HepG2 (cell line): ENCODE results near the gene TMEM62. TPM values are rescaled to one million over a fixed set of nuclear protein-coding genes. Genes with fewer than 3 reads are reported as not detected.

Source experiments
- ARHGAP35 ChIP-seq: sonication (generic); formaldehyde crosslinking; IDR thresholded peaks from 2 replicates; pipeline ENCODE4 v1.9.0; 2022; ENCODE audit warnings: mild to moderate bottlenecking, inconsistent platforms, moderate library complexity, missing genetic modification reagents, borderline replicate concordance
- CREB1 ChIP-seq, 2 experiments: fragments of 450-650 bp in 1 of 2; IDR thresholded peaks; 2 replicates each; pipeline ENCODE4 v1.6.1; 2016 to 2017; ENCODE audit warnings: control low read depth in 1 of 2, mild to moderate bottlenecking in 1 of 2, missing compliant biosample characterization in 1 of 2, missing genetic modification characterization in 1 of 2
- DMAP1 ChIP-seq: IDR thresholded peaks from 2 replicates; pipeline ENCODE4 v1.6.1; 2016
- ETV5 ChIP-seq: IDR thresholded peaks from 2 replicates; pipeline ENCODE4 v1.6.1; 2018; ENCODE audit warnings: missing biosample characterization, missing genetic modification reagents, inconsistent platforms, borderline replicate concordance
- GATAD1 ChIP-seq: IDR thresholded peaks from 2 replicates; pipeline ENCODE4 v1.6.1; 2016; ENCODE audit warnings: missing genetic modification reagents, missing compliant biosample characterization
- GFI1 ChIP-seq: sonication (generic); formaldehyde crosslinking; IDR thresholded peaks from 2 replicates; pipeline ENCODE4 v1.5.0; 2020; ENCODE audit warnings: missing genetic modification reagents, mild to moderate bottlenecking, borderline replicate concordance
- KDM5B ChIP-seq: sonication (generic); formaldehyde crosslinking; IDR thresholded peaks from 2 replicates; pipeline ENCODE4 v1.4.0; 2020; ENCODE audit warnings: missing genetic modification reagents, mild to moderate bottlenecking, borderline replicate concordance
- MAFK ChIP-seq, 2 experiments: IDR thresholded peaks in 1 of 2; conservative IDR thresholded peaks in 1 of 2; 2 replicates each; pipeline ENCODE4 v1.6.1; 2011; ENCODE audit warnings: improper control_type of control experiment in 2 of 2, low read length in 2 of 2
- MYC ChIP-seq: sonication (generic); formaldehyde crosslinking; IDR thresholded peaks from 2 replicates; pipeline ENCODE4 v1.9.0; 2021; ENCODE audit warnings: missing genetic modification reagents, borderline replicate concordance
- NFIB ChIP-seq: sonication (generic); formaldehyde crosslinking; IDR thresholded peaks from 2 replicates; pipeline ENCODE4 v1.9.0; 2021; ENCODE audit warnings: missing genetic modification reagents, mild to moderate bottlenecking, borderline replicate concordance
- NFIC ChIP-seq: IDR thresholded peaks from 2 replicates; pipeline ENCODE4 v1.6.1; 2012; ENCODE audit warnings: mild to moderate bottlenecking, low read length, inconsistent platforms
- RFX3 ChIP-seq: IDR thresholded peaks from 2 replicates; pipeline ENCODE4 v1.6.1; 2016; ENCODE audit warnings: missing biosample characterization, missing genetic modification reagents
- SRSF1 ChIP-seq: fragments of 200-400 bp; formaldehyde crosslinking; optimal IDR thresholded peaks from 2 replicates; pipeline ENCODE3; 2017; ENCODE audit warnings: mild to moderate bottlenecking, low read depth, low read length, moderate library complexity
- TSC22D2 ChIP-seq: sonication (generic); formaldehyde crosslinking; IDR thresholded peaks from 2 replicates; pipeline ENCODE4 v1.5.1; 2020; ENCODE audit warnings: missing genetic modification reagents, mild to moderate bottlenecking, borderline replicate concordance
- YEATS2 ChIP-seq: sonication (generic); formaldehyde crosslinking; IDR thresholded peaks from 2 replicates; pipeline ENCODE4 v1.4.0; 2020; ENCODE audit warnings: missing genetic modification reagents, borderline replicate concordance
- ZBTB7A ChIP-seq: sonication (generic); formaldehyde crosslinking; IDR thresholded peaks from 2 replicates; pipeline ENCODE4 v1.8.0; 2022; ENCODE audit warnings: mild to moderate bottlenecking, missing genetic modification reagents
- ZKSCAN8 ChIP-seq: IDR thresholded peaks from 2 replicates; pipeline ENCODE4 v1.6.1; 2016; ENCODE audit warnings: borderline replicate concordance, missing genetic modification reagents, missing compliant biosample characterization
- ZNF232 ChIP-seq: sonication (generic); formaldehyde crosslinking; IDR thresholded peaks from 2 replicates; pipeline ENCODE4 v1.4.0; 2020; ENCODE audit warnings: missing genetic modification reagents, borderline replicate concordance
- ZNF354B ChIP-seq: sonication (generic); formaldehyde crosslinking; IDR thresholded peaks from 2 replicates; pipeline ENCODE4 v1.8.0; 2022; ENCODE audit warnings: mild to moderate bottlenecking, missing genetic modification reagents
- ZNF564 ChIP-seq: sonication (generic); formaldehyde crosslinking; IDR thresholded peaks from 2 replicates; pipeline ENCODE4 v1.8.1; 2023; ENCODE audit warnings: mild to moderate bottlenecking, missing genetic modification reagents
- ZNF709 ChIP-seq: sonication (generic); formaldehyde crosslinking; IDR thresholded peaks from 2 replicates; pipeline ENCODE4 v1.5.0; 2020; ENCODE audit warnings: mild to moderate bottlenecking, missing genetic modification reagents
- ZNF761 ChIP-seq: sonication (generic); formaldehyde crosslinking; conservative IDR thresholded peaks from 2 replicates; pipeline ENCODE4 v1.4.0; 2020; ENCODE audit warnings: mild to moderate bottlenecking, missing genetic modification reagents
- ZNF780A ChIP-seq: sonication (generic); formaldehyde crosslinking; IDR thresholded peaks from 2 replicates; pipeline ENCODE4 v1.8.0; 2022; ENCODE audit warnings: mild to moderate bottlenecking, missing genetic modification reagents, moderate library complexity
- polyA plus RNA-seq, 8 experiments: library from polyadenylated mRNA; depleted of rRNA in 3 of 8; stranded (reverse) in 7 of 8; unstranded in 1 of 8; fragments of >200 nt; fragmentation: Illumina TruSeq in 4 of 8; extraction: Trizol in 4 of 8; gene quantifications; 2 replicates each; pipeline versions ENCODE4 v1.2.1 to v1.2.3, GENCODE V29; 2011 to 2016; ENCODE audit warnings: low read depth in 4 of 8, missing spikeins in 1 of 8, mixed read lengths in 1 of 8; ENCODE audit not compliant: insufficient read depth in 1 of 8
- total RNA-seq, 5 experiments: library from RNA; depleted of rRNA; stranded (reverse); fragments of >200 nt; fragmentation: Illumina TruSeq; extraction: Trizol; gene quantifications; 2 replicates each; pipeline ENCODE4 v1.2.3, GENCODE V29; 2016; ENCODE audit warnings: low read depth in 1 of 5
- TF ChIP-seq, protein P1 (sequence below): sonication (generic); formaldehyde crosslinking; IDR thresholded peaks from 2 replicates; pipeline ENCODE4 v1.4.0; 2020; ENCODE audit warnings: missing genetic modification reagents, borderline replicate concordance
- TF ChIP-seq, protein P2 (sequence below): sonication (generic); formaldehyde crosslinking; IDR thresholded peaks from 2 replicates; pipeline ENCODE4 v1.4.0; 2020; ENCODE audit warnings: missing genetic modification reagents, borderline replicate concordance
- TF ChIP-seq, protein P3 (sequence below): conservative IDR thresholded peaks from 2 replicates; pipeline ENCODE4 v1.6.1; 2018; ENCODE audit warnings: missing genetic modification reagents

TMEM62 gene
- total and polyA plus RNA-seq, 2 of the 13 experiments (the other 11 are each of a cell fraction or from before 2014, with no cell fraction given) = 14.2 to 20.9 TPM

- TF ChIP-seq ZNF709 (CRISPR knock-in tag) (peak; percentile 56; the same call in 1 of the 2 replicates), GFI1 (CRISPR knock-in tag) (no peak), ZBTB7A (no peak), ZNF564 (CRISPR knock-in tag) (no peak), ARHGAP35 (CRISPR knock-in tag) (peak; percentile 76; the same call in 1 of the 2 replicates), DMAP1 (peak; percentile 65; the same call in 1 of the 2 replicates), SRSF1 (peak; percentile 54), CREB1 (IDR thresholded peaks at IDR 0.05) (no peak), CREB1 (CRISPR knock-in tag; IDR thresholded peaks at IDR 0.05) (no peak), KDM5B (peak; percentile 91; the same call in 1 of the 2 replicates), ZKSCAN8 (CRISPR knock-in tag) (no peak), MAFK (conservative IDR thresholded peaks at IDR 0.05 in 1 of 2, IDR thresholded peaks at IDR 0.05 in 1 of 2; ENCODE audit: low read length in 2 of 2) (no peak), ZNF780A (no peak), TSC22D2 (CRISPR knock-in tag) (peak; percentile 46; the same call in 1 of the 2 replicates), NFIC (no peak), ZNF761 (CRISPR knock-in tag) (no peak), MYC (CRISPR knock-in tag) (peak; percentile 72), ZNF232 (peak; percentile 51; the same call in 1 of the 2 replicates), GATAD1 (peak; percentile 42; the same call in 1 of the 2 replicates), NFIB (CRISPR knock-in tag) (no peak), YEATS2 (CRISPR knock-in tag) (peak; percentile 70), RFX3 (CRISPR knock-in tag) (no peak), ZNF354B (CRISPR knock-in tag) (no peak), ETV5 (CRISPR knock-in tag) (peak; percentile 82)
- TF ChIP-seq, protein P1, sequence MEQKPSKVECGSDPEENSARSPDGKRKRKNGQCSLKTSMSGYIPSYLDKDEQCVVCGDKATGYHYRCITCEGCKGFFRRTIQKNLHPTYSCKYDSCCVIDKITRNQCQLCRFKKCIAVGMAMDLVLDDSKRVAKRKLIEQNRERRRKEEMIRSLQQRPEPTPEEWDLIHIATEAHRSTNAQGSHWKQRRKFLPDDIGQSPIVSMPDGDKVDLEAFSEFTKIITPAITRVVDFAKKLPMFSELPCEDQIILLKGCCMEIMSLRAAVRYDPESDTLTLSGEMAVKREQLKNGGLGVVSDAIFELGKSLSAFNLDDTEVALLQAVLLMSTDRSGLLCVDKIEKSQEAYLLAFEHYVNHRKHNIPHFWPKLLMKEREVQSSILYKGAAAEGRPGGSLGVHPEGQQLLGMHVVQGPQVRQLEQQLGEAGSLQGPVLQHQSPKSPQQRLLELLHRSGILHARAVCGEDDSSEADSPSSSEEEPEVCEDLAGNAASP (CRISPR knock-in tag) = no peak
- TF ChIP-seq, protein P2, sequence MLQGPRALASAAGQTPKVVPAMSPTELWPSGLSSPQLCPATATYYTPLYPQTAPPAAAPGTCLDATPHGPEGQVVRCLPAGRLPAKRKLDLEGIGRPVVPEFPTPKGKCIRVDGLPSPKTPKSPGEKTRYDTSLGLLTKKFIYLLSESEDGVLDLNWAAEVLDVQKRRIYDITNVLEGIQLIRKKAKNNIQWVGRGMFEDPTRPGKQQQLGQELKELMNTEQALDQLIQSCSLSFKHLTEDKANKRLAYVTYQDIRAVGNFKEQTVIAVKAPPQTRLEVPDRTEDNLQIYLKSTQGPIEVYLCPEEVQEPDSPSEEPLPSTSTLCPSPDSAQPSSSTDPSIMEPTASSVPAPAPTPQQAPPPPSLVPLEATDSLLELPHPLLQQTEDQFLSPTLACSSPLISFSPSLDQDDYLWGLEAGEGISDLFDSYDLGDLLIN (CRISPR knock-in tag) = 0 out of 2 replicates have a peak, but pooled peaks have one; percentile 37
- TF ChIP-seq, protein P3, sequence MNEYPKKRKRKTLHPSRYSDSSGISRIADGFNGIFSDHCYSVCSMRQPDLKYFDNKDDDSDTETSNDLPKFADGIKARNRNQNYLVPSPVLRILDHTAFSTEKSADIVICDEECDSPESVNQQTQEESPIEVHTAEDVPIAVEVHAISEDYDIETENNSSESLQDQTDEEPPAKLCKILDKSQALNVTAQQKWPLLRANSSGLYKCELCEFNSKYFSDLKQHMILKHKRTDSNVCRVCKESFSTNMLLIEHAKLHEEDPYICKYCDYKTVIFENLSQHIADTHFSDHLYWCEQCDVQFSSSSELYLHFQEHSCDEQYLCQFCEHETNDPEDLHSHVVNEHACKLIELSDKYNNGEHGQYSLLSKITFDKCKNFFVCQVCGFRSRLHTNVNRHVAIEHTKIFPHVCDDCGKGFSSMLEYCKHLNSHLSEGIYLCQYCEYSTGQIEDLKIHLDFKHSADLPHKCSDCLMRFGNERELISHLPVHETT (CRISPR knock-in tag) = peak; percentile 12; the same call in 1 of the 2 replicates
These were observed at the start of gene TMEM62 (continued) for GRCh38 chr15:43133430-43134156.
